ENCODE measurements around the gene ATG16L1.

ATG16L1 gene

DNA sequence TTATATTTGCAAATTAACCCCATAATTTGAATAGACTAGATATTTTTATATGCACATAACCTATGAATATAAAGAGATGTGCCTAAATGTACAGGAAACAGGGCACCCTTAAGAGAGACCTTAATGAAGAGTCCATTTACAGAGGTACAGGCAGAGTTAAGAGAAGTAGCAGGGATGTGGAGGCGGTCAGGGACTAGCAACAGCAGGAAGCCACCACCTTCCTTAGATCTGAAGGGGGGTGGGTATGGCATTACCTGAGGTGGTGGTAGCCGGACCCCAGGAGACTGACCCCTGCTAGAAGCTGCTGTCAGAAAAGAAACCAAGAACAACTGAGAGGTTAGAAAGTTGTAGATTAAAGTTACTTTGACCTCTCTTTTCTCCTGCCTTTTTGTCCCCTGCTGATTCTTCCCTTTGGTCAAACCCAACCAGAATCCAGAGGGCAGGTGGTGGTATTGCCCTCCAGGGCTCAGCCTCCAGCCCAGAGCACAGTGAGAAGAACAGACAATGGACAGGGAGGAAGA lies 24.9 kb upstream of the ATG16L1 start:
- TF ChIP-seq, protein P1, sequence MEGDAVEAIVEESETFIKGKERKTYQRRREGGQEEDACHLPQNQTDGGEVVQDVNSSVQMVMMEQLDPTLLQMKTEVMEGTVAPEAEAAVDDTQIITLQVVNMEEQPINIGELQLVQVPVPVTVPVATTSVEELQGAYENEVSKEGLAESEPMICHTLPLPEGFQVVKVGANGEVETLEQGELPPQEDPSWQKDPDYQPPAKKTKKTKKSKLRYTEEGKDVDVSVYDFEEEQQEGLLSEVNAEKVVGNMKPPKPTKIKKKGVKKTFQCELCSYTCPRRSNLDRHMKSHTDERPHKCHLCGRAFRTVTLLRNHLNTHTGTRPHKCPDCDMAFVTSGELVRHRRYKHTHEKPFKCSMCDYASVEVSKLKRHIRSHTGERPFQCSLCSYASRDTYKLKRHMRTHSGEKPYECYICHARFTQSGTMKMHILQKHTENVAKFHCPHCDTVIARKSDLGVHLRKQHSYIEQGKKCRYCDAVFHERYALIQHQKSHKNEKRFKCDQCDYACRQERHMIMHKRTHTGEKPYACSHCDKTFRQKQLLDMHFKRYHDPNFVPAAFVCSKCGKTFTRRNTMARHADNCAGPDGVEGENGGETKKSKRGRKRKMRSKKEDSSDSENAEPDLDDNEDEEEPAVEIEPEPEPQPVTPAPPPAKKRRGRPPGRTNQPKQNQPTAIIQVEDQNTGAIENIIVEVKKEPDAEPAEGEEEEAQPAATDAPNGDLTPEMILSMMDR (conservative IDR thresholded peaks at IDR 0.05; ENCODE audit: control insufficient read depth, insufficient read depth, low read depth, low read length) = no peak
- no peak overlapping the region for H3K4me3 ChIP-seq (ENCODE audit: control insufficient read depth, low read depth, low read length)
- DNase-seq (ENCODE audit: low read depth) = no peak

DNA sequence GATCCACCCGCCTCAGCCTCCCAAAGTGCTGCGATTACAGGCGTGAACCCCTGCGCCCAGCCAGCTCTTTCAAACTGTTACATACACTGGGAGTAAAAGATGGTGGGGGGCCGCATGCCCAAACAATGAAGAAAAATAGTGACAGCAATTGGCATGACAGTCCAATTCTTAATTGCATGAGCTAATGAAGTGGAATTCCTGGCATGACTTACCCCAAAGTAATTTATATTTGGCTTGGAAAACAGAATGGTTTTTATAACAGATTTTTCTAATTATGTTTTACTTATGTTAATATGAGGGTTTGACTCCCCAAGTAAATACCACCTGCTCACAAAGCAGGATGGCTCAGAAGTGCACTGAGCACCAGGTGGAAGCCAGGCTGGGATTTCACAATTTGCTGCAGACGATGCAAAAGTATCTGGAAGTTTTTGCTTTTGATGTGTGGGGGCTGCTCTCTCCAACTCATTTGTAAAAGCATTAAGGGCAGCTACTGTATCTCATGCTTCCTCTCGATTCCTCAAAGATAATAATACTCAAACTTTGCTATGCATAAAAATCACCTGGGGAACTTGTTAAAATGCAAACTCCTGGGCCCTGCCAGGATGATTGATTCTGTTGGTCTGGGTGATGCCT lies 24.0 kb upstream of the ATG16L1 start:
- no peak overlapping the region for H3K4me3 ChIP-seq (ENCODE audit: control insufficient read depth, low read depth, low read length)
- TF ChIP-seq, protein P1 (conservative IDR thresholded peaks at IDR 0.05; ENCODE audit: control insufficient read depth, insufficient read depth, low read depth, low read length) = no peak
- no peak for DNase-seq (ENCODE audit: low read depth)

DNA sequence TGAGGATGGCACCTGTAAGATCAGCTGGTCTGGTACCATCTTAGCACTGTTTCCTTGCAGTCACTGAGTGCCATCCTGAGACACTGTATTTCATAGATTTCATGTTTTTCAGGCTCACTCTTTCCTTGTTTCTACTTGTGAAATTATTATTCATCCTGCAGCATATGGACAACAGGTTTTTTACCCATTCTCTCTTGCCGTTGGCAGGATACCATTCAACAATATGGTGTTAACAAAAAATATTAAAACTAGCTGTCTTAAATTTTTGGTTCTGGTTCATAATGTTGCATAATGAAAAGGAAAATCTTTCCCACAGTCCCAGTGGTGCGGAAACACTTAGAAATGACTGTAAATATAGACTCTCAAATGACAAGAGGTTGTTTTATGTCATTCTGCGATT lies 23.1 kb upstream of the ATG16L1 start:
- no peak for DNase-seq (ENCODE audit: low read depth)
- no peak overlapping the region for H3K4me3 ChIP-seq (ENCODE audit: control insufficient read depth, low read depth, low read length)
- TF ChIP-seq, protein P1 (conservative IDR thresholded peaks at IDR 0.05; ENCODE audit: control insufficient read depth, insufficient read depth, low read depth, low read length) = no peak

DNA sequence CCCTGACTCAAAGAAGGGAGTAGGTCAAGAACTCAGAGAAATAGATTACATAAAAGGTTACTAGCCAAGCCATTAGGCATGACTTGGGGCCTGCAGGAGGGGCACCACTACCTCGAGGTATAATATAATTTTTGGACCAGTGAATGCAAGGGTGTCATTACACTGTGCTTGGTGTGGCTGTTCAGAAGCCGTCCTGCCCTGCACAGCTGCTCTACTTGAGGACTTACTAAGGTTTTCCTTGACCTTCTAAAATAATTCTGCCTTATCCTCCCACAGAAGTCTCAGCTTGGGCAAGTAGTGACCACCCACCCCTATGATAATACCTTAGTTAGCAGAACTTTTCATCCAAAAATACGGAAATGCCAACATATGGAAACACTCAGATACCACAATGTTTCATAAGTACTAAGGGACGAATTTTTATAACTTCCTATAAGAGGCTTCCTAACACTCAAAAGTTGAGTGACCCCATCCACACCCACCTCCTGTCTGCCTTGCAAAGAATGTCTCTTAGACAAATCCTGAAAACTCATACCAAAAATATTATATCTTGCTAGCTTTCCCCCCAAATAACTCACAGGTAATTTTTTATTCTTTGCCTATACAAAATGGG lies 17.7 kb upstream of the ATG16L1 start:
- no peak overlapping the region for H3K4me3 ChIP-seq (ENCODE audit: control insufficient read depth, low read depth, low read length)
- no peak for DNase-seq (ENCODE audit: low read depth)
- TF ChIP-seq, protein P1 (conservative IDR thresholded peaks at IDR 0.05; ENCODE audit: control insufficient read depth, insufficient read depth, low read depth, low read length) = no peak

DNA sequence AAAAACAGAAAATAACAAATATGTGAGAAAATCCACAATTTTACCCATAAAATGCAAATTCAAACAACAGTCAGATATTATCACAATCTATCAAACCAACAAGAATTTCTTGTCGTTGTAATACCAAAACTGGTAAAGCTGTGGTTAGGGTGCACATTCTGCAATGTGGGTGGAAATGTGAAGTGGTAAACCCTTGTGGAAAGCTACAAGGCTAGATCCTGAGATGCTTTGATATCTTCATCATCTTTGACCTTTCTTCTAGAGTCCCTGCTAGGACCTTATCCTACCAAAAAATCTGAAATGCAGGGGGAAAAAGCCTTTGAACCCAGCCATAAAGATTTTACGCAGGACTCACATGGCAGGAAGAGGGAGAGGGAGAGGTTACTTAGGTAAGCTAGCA lies 17.2 kb upstream of the ATG16L1 start:
- no peak for DNase-seq (ENCODE audit: low read depth)
- H3K4me3 ChIP-seq (ENCODE audit: control insufficient read depth, low read depth, low read length) = no peak overlapping the region
- TF ChIP-seq, protein P1 (conservative IDR thresholded peaks at IDR 0.05; ENCODE audit: control insufficient read depth, insufficient read depth, low read depth, low read length) = no peak

DNA sequence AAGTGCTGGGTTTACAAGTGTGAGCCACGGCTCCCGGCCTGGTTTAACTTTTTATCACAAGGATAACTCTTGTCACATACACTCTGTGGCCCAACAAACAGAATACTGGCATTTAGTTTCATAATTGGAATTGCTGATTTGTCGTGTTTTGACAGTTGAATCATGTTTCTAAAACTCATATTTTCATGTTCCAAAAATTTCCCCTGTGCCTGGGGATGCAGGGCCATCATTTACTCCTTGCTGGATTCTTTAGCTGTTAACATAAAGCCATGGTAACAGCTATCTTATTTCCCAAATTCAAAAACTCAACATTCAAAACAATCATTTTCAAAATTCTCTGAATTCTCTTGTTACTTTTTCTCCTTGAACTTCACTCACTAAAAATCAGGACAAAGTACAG lies 16.5 kb upstream of the ATG16L1 start:
- DNase-seq (ENCODE audit: low read depth) = no peak
- H3K4me3 ChIP-seq (ENCODE audit: control insufficient read depth, low read depth, low read length) = no peak overlapping the region
- TF ChIP-seq, protein P1 (conservative IDR thresholded peaks at IDR 0.05; ENCODE audit: control insufficient read depth, insufficient read depth, low read depth, low read length) = no peak
